ENCODE measurements around the gene ANP32D.

DNA sequence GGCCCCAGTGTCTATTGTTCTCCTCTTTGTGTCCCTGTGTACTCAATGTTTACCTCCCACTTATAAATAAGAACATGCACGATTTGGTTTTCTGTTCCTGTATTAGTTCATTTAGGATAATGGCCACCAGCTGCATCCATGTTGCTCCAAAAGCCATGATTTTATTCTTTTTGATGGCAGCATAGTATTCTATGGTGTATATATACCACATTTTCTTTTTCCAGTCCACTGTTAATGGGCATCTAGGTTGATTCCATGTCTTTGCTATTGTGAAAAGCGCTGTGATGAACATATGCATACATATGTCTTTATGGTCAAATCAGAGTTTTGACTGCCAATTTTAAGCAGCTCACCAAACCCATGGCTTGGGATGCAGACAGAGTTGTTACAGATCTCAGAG, 17.2 kb upstream of the ANP32D start:
- no peak for TF ChIP-seq ZNF274 (IDR thresholded peaks at IDR 0.05; ENCODE audit: low read depth, low read length)
- no peak for TF ChIP-seq SUZ12 (IDR thresholded peaks at IDR 0.05; ENCODE audit: extremely low read depth, insufficient read depth, insufficient read length)
- TF ChIP-seq YY1 (IDR thresholded peaks at IDR 0.05; ENCODE audit: insufficient read depth, insufficient read length) = no peak

Measured in NT2/D1 (cell line).